B cell (primary cell): Measurements from ENCODE around the gene MNAT1. TPM values are rescaled to one million over a fixed set of nuclear protein-coding genes. Genes with fewer than 3 reads are reported as not detected.

Experiments
- ATAC-seq: fragments of 200-7000 bp; cut with Tn5 transposase; one replicate; pipeline ENCODE4 v1.10.0; 2021; ENCODE audit warnings: low read depth, mild to moderate bottlenecking, moderate number of reproducible peaks, moderate library complexity
- CTCF ChIA-PET: fragments of 350-600 bp; sonication (Branson Sonifier 250); formaldehyde crosslinking; loops from one replicate; lab custom pipeline; 2021; ENCODE audit warnings: antibody characterized with exemption, inconsistent platforms; lab: Charles Lee
- POLR2A ChIA-PET: fragments of 350-600 bp; sonication (Branson Sonifier 250); formaldehyde crosslinking; loops from one replicate; lab custom pipeline; 2021; ENCODE audit warnings: antibody characterized with exemption; lab: Charles Lee
- DNase-seq: peaks from one replicate; pipeline ENCODE4 v3.0.0; 2013
- H2AFZ ChIP-seq: 2 replicates; pipeline ENCODE4 v1.6.1; 2012; ENCODE audit warnings: mild to moderate bottlenecking, low read depth, low read length; ENCODE audit not compliant: insufficient read depth, poor library complexity, severe bottlenecking
- H3K27ac ChIP-seq, 2 donors: 1 replicate in 1 of 2; 2 replicates in 1 of 2; pipeline ENCODE4 v1.5.1; 2012 to 2013; ENCODE audit warnings: low read length in 2 of 2, mild to moderate bottlenecking in 2 of 2, moderate library complexity in 1 of 2
- H3K27me3 ChIP-seq, 4 experiments: fragments of 200-600 bp in 1 of 4; sonication (generic) in 1 of 4; replicated peaks in 1 of 4; 1 replicate in 2 of 4; 2 replicates in 2 of 4; pipeline versions ENCODE4 v1.6.1 to v1.7.0; 2013 to 2016; ENCODE audit warnings: low read length in 3 of 4, mild to moderate bottlenecking in 2 of 4, mixed read lengths in 1 of 4, moderate library complexity in 1 of 4; ENCODE audit not compliant: insufficient read depth in 4 of 4, control insufficient read depth in 3 of 4; ENCODE audit errors: control extremely low read depth in 1 of 4
- H3K36me3 ChIP-seq, 2 experiments: replicated peaks in 1 of 2; 1 replicate in 1 of 2; 2 replicates in 1 of 2; pipeline versions ENCODE4 v1.6.1 to v1.7.1; 2013; ENCODE audit warnings: low read length in 1 of 2; ENCODE audit not compliant: insufficient read depth in 2 of 2, control insufficient read depth in 1 of 2; ENCODE audit errors: control extremely low read depth in 1 of 2, extremely low read depth in 1 of 2
- H3K4me1 ChIP-seq, 2 donors: fragments of 200-600 bp in 1 of 2; sonication (generic) in 1 of 2; 1 replicate in 1 of 2; 2 replicates in 1 of 2; pipeline versions ENCODE4 v1.5.1 to v1.6.1; 2013 to 2017; ENCODE audit warnings: low read length in 2 of 2; ENCODE audit not compliant: control insufficient read depth in 2 of 2, insufficient read depth in 2 of 2
- H3K4me2 ChIP-seq: replicated peaks from 2 replicates; pipeline ENCODE3; 2012; ENCODE audit warnings: mild to moderate bottlenecking, low read depth, low read length; ENCODE audit not compliant: poor library complexity, severe bottlenecking
- H3K4me3 ChIP-seq, 5 experiments: fragments of 200-600 bp in 1 of 5; sonication (generic) in 1 of 5; 1 replicate in 3 of 5; 2 replicates in 2 of 5; pipeline versions ENCODE4 v1.5.1 to v1.7.0; 2011 to 2016; ENCODE audit warnings: low read length in 4 of 5, mild to moderate bottlenecking in 4 of 5, low read depth in 2 of 5, control low read depth in 1 of 5, moderate library complexity in 1 of 5; ENCODE audit not compliant: insufficient read depth in 1 of 5; ENCODE audit errors: control extremely low read depth in 1 of 5, extremely low read depth in 1 of 5
- H3K79me2 ChIP-seq: fragments of 200-600 bp; sonication (generic); one replicate; pipeline ENCODE4 v1.6.0; 2016; ENCODE audit warnings: low read length; ENCODE audit not compliant: control insufficient read depth, insufficient read depth
- H3K9ac ChIP-seq: fragments of 200-600 bp; sonication (generic); 2 replicates; pipeline ENCODE4 v1.6.1; 2017; ENCODE audit warnings: mild to moderate bottlenecking, low read length, moderate library complexity
- H3K9me3 ChIP-seq, 3 donors: one replicate each; pipeline versions ENCODE4 v1.6.1 to v1.7.1; 2013; ENCODE audit warnings: low read length in 2 of 3; ENCODE audit not compliant: control insufficient read depth in 2 of 3, insufficient read depth in 1 of 3; ENCODE audit errors: control extremely low read depth in 1 of 3
- H4K20me1 ChIP-seq: 2 replicates; pipeline ENCODE4 v1.6.0; 2012; ENCODE audit warnings: mild to moderate bottlenecking, low read length; ENCODE audit not compliant: insufficient read depth, control insufficient read depth, poor library complexity, severe bottlenecking
- H3K27ac Mint-ChIP-seq: one replicate; pipeline ENCODE4 v1.8.0; 2021; ENCODE audit warnings: mixed read lengths
- H3K27me3 Mint-ChIP-seq: one replicate; pipeline ENCODE4 v1.8.0; 2021; ENCODE audit warnings: mixed read lengths
- H3K4me1 Mint-ChIP-seq: one replicate; pipeline ENCODE4 v1.8.0; 2021; ENCODE audit warnings: mixed read lengths
- H3K4me3 Mint-ChIP-seq: one replicate; pipeline ENCODE4 v1.8.0; 2021; ENCODE audit warnings: mixed read lengths
- H3K9me3 Mint-ChIP-seq: one replicate; pipeline ENCODE4 v1.8.0; 2022; ENCODE audit warnings: mixed read lengths; ENCODE audit not compliant: insufficient read depth
- CTCF ChIP-seq: fragments of 200-600 bp; IDR thresholded peaks from one replicate; pipeline ENCODE4 v1.8.0; 2022; ENCODE audit warnings: antibody characterized with exemption, mild to moderate bottlenecking
- EZH2 ChIP-seq: IDR thresholded peaks from 2 replicates; pipeline ENCODE4 v1.6.1; 2012; ENCODE audit warnings: borderline replicate concordance, low read depth, mild to moderate bottlenecking, moderate library complexity, low read length; ENCODE audit not compliant: insufficient read depth, poor library complexity, severe bottlenecking
- WGBS: methylation state at CpG from one replicate; pipeline ENCODE4 v1.1.5; 2013; ENCODE audit warnings: missing lambda C conversion rate; ENCODE audit not compliant: insufficient coverage; 5-methylcytosine and 5-hydroxymethylcytosine counted together
- intact Hi-C: fragments of 100-400 bp; cut with micrococcal nuclease; formaldehyde crosslinking; loops from one replicate; pipeline ENCODE4 v1.10.0; 2022
- polyA plus RNA-seq: library from polyadenylated mRNA; depleted of rRNA; stranded (reverse); fragments of >200 nt; gene quantifications from 2 replicates; pipeline ENCODE4 v1.2.3, GENCODE V29; 2012
- total RNA-seq, 2 donors: library from RNA; stranded (reverse); fragments of 120-200 nt in 1 of 2; gene quantifications; 1 replicate in 1 of 2; 2 replicates in 1 of 2; pipeline versions ENCODE4 v1.2.3 to v1.2.4, GENCODE V29; 2013 to 2022

MNAT1 gene
- total and polyA plus RNA-seq, 2 donors (not counting 1 experiment from before 2014, with no cell fraction given), result 15.2 to 28.2 TPM

GRCh38 chr14:60790850-60791249 lies 56.3 kb downstream of the MNAT1 start:
- Histone ChIP-seq H3K4me1 (no peaks in the 10 kb centered on the region), H3K9ac (no peak overlapping the region), H3K79me2 (peaks cover 7% of the 10 kb centered on the region), H3K27ac (no peak overlapping the region), H2AFZ (no peak overlapping the region), H3K27me3 (no peaks in the 10 kb centered on the region), H3K9me3 (peaks cover 0 to 10% (median 2%) of the 10 kb centered on the region in 3 donors), H4K20me1 (peaks cover 4% of the 10 kb centered on the region), H3K36me3 (peaks cover 0 to 4% of the 10 kb centered on the region in 2 experiments), H3K4me2 (no peak overlapping the region), H3K4me3 (no peak overlapping the region)
- peaks cover 5% of the 10 kb centered on the region for H3K4me1 Mint-ChIP-seq
- no peaks in the 10 kb centered on the region for H3K9me3 Mint-ChIP-seq
- no peak overlapping the region for H3K27ac Mint-ChIP-seq
- ATAC-seq (no peak), DNase-seq (no peak)
- ChIA-PET POLR2A (no interaction called here), CTCF (no interaction called here)
- WGBS, result no CpG with 5 or more reads among the region's 1 CpG
- no peaks in the 10 kb centered on the region for H3K27me3 Mint-ChIP-seq
- no peak for TF ChIP-seq CTCF
- no peak for TF ChIP-seq EZH2
- no peak overlapping the region for H3K4me3 Mint-ChIP-seq
- intact Hi-C loops, result no loop called here

- H4K20me1 ChIP-seq, result no peaks in the 10 kb centered on the region
- no peak for TF ChIP-seq CTCF
- no peak for TF ChIP-seq EZH2
- Mint-ChIP-seq H3K4me1 (no peaks in the 10 kb centered on the region), H3K27me3 (no peaks in the 10 kb centered on the region), H3K9me3 (no peaks in the 10 kb centered on the region), H3K4me3 (no peak overlapping the region), H3K27ac (no peak overlapping the region)
- no peak overlapping the region for H3K9ac ChIP-seq
- H3K4me3 ChIP-seq, result no peak overlapping the region
- ATAC-seq (no peak), DNase-seq (no peak)
- H3K36me3 ChIP-seq, result no peaks in the 10 kb centered on the region
- intact Hi-C loops, result no loop called here
- H2AFZ ChIP-seq, result no peak overlapping the region
- CTCF ChIA-PET, result no interaction called here
- no peak overlapping the region for H3K4me2 ChIP-seq
- H3K9me3 ChIP-seq, result peaks cover 0 to 10% (median 2%) of the 10 kb centered on the region in 3 donors
- no peaks in the 10 kb centered on the region for H3K4me1 ChIP-seq
- H3K79me2 ChIP-seq, result peaks cover 4% of the 10 kb centered on the region
- H3K27me3 ChIP-seq, result no peaks in the 10 kb centered on the region
- POLR2A ChIA-PET, result no interaction called here
- no peak overlapping the region for H3K27ac ChIP-seq
These were observed 61.9 kb downstream of the MNAT1 start for GRCh38 chr14:60796434-60796833.
